HG03159 (cell line): ENCODE data around the gene CMTM5.
"Not testable (repeated sequence)": the region's sequence is repeated elsewhere in the genome, so short reads cannot be mapped to it uniquely, and the experiment has no call there.

Source experiments
- ATAC-seq: cut with Tn5 transposase; IDR thresholded peaks from one replicate; pipeline ENCODE4 v1.9.1; 2021; ENCODE audit warnings: mild to moderate bottlenecking, moderate library complexity; ENCODE audit not compliant: unreplicated experiment

Gene CMTM5

DNA sequence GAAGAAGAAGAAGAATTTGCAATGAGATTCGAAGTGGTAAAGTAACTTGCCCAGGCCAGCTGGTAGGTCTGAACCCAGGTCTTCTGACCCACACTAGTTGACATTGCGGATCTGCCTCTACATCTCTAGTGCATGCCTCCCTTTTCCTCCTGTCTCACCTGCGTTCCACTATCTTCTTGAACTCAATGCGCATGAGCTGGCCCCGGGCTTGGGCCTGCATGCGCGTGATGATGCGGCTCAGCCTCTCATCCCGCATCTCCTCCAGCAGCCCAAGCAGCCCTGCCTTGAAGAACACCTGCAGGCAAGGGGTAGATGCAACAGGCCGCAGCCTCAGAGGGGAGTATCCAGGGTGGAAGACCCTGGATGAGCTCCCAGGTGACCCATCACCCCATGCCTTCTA is 19.3 kb downstream of the CMTM5 start:
- ATAC-seq: no peak

DNA sequence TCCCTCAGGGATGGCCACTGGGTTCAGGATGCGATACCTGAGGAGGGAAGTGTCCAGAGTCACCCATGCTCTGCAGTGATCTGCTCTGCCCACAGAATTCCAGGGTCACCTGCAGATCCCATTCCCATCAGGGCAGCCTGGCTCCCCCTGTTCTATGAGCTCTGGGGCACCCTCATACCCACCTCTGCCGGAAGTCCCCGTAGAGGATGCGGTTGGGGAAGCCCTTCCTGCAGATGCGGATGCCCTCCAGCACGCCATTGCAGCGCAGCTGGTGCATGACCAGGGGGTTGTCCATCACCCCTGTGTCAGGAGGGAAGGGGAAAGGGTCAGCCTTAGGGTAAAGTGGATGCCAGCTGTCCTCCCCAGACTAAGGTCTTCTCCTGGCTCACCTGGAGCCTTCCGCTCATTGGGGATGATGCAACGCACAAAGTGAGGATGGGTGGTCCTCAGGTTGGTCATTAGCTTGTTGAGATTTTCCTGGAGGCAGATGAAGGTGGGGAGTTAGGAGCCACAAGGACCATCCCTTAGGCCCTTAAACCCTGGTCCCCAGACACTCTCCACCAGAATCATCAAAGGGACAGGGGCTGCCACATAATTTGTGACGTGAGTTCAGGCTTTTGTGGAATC is 20.0 kb downstream of the CMTM5 start:
- no peak for ATAC-seq

GRCh38 chr14:23398348-23398747 is 21.5 kb downstream of the CMTM5 start:
- no peak for ATAC-seq

DNA sequence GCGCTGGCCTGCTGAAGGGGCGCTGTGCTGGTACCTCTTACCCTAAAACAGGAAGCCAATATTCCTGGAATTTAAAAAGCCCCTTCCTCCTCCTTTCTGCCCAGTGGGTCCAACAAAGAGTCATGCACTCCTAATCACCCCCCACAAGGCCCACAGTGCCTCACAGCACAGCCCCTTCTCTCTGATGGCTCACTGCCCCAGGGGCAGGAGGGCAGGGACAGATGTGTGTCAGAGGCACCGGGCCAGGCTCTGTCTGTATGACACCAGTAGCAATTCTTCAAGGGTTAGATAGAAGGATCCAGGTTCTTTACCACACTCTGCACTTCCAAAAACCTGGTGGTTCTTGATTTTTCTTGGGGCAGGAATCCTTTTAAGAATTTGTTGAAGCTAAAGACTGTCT is 22.3 kb downstream of the CMTM5 start:
- no peak for ATAC-seq

DNA sequence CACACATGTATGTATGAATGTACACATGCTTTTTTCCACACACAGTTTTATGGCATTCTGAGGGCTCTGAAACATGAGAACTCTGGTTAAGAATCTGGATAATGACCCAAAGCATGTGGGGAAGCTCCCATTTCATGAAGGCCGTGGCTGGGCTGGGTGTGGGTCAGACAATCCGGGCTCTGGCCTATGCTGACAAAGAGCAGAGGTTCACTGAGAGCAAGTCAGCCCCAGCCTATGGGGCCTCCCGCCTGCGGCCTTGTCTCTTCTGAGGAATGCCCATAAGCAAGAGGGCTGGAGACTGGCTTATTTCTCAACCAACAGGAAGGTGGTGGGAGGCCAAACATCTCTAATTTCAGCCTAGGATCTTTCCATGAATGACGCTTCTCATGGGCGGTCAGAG is 22.7 kb downstream of the CMTM5 start:
- ATAC-seq: no peak

DNA sequence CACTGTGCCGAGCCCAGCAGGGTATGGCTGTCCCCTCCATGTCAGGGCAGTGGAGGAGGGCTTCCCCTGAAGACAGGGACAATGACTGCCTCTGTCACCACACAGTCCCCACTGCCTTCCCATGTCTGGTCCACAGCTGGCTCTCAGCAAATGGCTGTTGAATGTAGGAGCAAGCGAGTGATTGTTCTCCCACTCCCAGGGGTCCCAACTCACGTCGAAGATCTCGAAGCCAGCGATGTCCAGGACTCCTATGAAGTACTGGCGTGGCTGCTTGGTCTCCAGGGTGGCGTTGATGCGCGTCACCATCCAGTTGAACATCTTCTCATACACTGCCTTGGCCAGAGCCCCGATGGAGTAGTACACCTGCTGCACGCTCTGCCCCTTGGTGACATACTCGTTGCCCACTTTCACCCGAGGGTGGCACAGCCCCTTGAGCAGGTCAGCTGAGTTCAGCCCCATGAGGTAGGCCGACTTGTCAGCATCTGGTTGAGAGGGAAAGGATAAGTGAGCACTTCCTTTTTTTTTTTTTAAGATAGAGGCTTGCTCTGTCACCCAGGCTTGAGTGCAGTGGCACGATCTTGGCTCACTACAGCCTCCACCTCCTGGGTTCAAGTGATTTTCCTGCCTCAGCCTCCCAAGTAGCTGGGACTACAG is 23.8 kb downstream of the CMTM5 start:
- ATAC-seq: not testable (repeated sequence)

DNA sequence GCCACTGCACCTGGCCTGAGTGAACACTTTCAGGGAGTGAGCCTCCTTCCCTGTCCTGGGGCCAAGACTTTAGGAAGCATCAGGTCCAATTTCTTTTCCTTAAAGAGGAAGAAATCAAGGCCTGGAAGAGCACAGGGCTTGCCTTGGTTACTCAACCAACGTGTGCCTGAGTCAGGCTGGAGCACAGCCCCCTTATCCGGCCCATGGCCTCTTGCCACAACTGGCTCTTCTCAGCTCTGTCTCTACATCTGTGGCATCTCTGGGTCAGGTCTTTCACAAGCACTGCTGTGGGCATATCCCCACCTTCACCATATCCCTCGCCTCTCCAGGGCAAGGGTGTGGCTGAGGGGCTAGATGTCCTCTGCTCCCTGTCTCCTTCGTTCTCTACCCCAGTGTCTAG is 24.4 kb downstream of the CMTM5 start:
- no peak for ATAC-seq

- no peak for ATAC-seq
These were observed 25.7 kb downstream of the CMTM5 start for GRCh38 chr14:23402296-23403138.

- no peak for ATAC-seq
These were observed 26.2 kb downstream of the CMTM5 start for GRCh38 chr14:23403139-23403438.

DNA sequence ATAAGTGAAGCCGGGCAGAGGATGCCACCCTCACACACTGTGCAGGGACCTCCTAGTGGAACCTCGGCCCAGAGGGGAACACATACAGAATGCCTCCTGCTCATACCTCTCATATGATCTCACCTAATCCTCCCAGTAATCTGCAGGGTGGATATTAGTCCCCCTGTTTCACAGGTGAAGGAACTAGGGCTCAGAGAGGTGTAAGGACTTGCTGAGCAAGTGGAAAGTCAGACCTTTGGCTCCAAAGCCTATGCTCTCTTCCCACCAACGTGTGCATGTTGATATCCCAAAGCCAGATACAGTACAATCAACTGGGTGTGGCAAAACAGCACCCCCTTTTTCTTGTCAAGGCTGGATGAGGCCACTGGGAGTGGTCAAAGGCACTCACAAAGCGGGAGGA is 27.1 kb downstream of the CMTM5 start:
- ATAC-seq: no peak

- no peak for ATAC-seq
These were observed 27.6 kb downstream of the CMTM5 start for GRCh38 chr14:23404331-23404900.

- ATAC-seq: no peak
These were observed 28.2 kb downstream of the CMTM5 start for GRCh38 chr14:23405096-23405495.

DNA sequence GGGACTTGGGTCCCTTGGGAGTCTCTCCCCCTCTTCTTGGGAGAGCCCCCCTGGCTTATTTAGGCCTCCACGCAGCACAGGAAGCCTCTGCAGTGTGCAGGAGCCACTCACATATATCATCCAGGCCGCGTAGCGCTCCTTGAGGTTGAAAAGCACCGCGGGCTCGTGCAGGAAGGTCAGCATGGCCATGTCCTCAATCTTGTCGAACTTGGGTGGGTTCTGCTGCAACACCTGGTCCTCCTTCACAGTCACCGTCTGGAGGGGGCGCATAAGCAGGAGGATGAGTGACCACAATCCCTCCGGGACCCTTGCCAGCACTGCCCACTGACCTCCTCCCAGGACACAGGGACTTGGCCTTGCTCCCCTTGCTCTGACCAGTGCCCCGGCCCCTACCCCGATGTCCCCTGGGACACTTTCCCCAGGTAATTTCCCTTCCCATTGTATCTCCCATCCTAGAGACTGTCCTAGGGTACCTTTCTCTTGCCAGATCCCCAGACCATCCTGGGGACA is 28.7 kb downstream of the CMTM5 start:
- no peak for ATAC-seq

DNA sequence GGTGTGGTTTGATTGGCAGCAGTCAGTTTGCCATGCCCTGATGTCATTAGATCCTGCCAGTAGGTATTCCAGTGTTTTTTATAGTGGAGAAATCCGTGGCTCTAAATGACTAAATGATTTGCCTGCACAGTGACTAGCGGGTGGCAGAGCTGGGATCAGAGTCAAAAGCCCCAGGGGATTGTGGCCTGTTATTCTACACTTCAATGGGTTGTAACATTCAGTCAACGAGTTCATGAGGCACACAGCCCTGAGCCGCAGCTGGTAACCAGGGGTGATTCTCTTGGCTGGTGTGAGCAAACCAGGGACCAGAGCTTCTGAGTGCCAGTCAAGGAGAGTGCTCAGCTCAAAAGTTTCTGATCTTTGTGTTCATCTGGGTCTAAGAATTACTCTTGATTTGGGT is 29.4 kb downstream of the CMTM5 start:
- no peak for ATAC-seq

DNA sequence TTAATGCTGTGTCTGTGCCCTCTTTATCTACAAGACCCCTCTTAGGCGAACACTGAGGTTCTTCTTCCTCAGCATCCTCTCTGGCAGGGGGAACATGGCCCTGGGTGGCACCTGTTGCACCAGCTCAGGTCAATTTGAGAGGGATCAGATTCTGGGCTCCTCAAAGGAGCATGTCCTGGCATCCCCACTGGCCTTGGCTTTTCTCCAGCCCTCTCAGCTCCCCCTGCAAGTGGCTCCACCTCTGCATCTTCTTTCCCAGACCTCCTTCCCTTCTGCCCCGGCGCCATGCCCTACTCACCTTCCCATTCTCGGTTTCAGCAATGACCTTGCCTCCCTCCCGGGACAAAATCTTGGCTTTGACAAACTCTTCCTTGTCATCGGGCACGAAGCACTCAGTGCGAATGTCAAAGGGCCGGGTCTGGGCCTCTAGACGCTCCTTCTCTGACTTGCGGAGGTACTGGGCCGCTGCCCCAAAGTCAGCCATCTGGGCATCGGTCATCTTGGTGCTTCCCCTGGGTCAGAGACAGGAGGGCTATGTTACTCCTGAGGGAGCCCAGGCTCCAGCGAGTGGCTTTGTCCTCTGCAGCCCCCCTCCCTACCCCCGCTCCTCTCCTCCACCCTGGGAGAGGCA is 30.0 kb downstream of the CMTM5 start:
- no peak for ATAC-seq

DNA sequence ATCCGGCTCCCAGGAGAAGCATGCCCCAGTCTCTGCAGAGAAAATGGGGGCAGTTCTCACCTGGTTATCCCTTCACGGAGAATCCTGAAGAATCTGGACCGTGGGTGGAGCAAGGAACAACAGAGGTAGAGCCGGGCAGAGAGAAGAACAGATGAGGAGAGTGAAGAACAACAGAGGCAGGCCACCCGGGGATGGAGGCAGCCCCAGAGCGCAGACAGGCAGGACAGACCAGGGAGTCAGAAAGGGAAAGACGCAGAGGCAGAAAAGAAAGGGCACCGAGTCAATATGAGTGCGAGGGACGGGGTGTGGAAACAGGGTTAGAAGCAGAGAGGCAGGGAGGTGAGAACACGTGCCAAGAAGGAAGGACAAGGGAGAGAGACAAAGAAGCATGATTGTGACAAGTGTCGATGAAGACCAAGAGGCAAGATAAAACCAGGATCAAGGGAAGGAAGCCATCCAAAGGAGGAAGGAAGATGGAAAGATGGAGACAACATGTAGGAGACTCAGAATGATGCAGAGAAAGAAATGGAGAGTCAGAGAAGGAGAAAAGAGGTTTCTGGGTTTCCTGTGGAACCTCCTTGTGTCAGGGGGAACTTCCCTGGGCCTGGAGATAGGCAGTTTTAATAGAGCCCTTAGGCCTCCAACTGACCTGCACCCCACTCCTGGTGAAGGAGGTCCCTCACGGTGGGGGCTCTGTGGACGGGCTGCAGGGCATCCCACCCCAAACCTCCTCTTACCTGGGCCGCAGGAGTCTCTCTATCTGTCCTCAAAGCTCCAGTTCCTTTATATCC is 30.9 kb downstream of the CMTM5 start, which contains the start of gene MYH6:
MYH6 (minus strand) TSS at position 758 of the 791 bp plus-strand sequence. CDS start 1,050 bp downstream, outside the sequence.
- ATAC-seq: no peak

DNA sequence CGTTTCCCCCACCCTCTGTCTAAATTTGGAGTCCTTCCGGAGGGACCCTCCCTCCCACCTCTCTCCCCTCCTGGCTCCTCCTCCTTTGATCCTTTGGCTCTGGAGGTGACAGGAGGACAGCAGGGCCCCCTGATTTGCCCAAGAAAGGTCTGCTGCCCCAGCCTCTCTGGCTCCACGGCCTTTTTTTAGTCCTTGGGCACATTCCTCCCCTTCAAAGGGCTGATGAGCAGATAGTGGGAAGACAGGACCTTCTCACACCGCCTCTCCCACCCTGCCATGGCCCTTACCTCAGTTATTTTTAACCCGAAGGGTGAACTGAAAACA is 31.4 kb downstream of the CMTM5 start:
- ATAC-seq: no peak

DNA sequence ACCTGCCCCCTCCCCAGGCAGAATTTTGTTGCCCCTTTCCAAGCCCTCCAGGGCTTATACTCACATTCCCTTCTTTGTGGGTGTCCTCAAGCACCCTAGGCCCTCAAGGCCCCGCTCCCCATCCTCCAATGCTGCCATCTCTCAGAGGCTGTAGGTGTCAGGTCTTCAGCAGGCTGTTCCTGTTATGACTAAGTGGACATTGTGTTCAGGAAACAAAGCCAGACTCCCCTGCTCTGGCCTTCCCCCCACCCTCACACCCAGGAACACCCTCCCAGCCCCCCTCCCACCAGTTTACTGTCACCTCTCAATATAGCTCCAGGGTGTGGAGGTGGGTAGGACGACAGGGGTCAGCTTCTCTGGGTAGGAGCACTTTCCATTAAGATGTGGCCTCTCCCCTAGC is 32.6 kb downstream of the CMTM5 start:
- ATAC-seq: no peak

GRCh38 chr14:23409966-23410635 is 33.3 kb downstream of the CMTM5 start:
- ATAC-seq: no peak
